ENCODE results near the gene ZCCHC14. TPM values are rescaled to one million over a fixed set of nuclear protein-coding genes. Genes with fewer than 3 reads are reported as not detected.

ZCCHC14 gene
- total and polyA plus RNA-seq, 2 of the 13 experiments (the other 11 are each of a cell fraction or from before 2014, with no cell fraction given): 12.4 to 12.5 TPM

- TF ChIP-seq TERF1 (CRISPR knock-in tag; IDR thresholded peaks at IDR 0.05): no peak
- no peak for TF ChIP-seq CENPT (CRISPR knock-in tag; IDR thresholded peaks at IDR 0.05; ENCODE audit: low read depth)
- TF ChIP-seq MIER3 (CRISPR knock-in tag; IDR thresholded peaks at IDR 0.05; ENCODE audit: borderline replicate concordance): no peak; the same call in 1 of the 2 replicates
- no peak for TF ChIP-seq RBAK (CRISPR knock-in tag; IDR thresholded peaks at IDR 0.05)
- 0 out of 2 replicates have a peak, but pooled peaks have one; percentile 20 for TF ChIP-seq ZNF335 (CRISPR knock-in tag; IDR thresholded peaks at IDR 0.05)
- no peak for TF ChIP-seq TSC22D2 (CRISPR knock-in tag; IDR thresholded peaks at IDR 0.05; ENCODE audit: borderline replicate concordance)
- peak; percentile 84 for TF ChIP-seq ZBTB7B (CRISPR knock-in tag; IDR thresholded peaks at IDR 0.05)
- TF ChIP-seq HNF1A (IDR thresholded peaks at IDR 0.05; ENCODE audit: low read depth): no peak
- peak; percentile 9; the same call in 1 of the 2 replicates for TF ChIP-seq HNF1A (CRISPR knock-in tag; IDR thresholded peaks at IDR 0.05; ENCODE audit: borderline replicate concordance)
- TF ChIP-seq ZNF841 (CRISPR knock-in tag; IDR thresholded peaks at IDR 0.05; ENCODE audit: borderline replicate concordance): no peak; the same call in 1 of the 2 replicates
- TF ChIP-seq RXRA (CRISPR knock-in tag; IDR thresholded peaks at IDR 0.05): peak; percentile 69
- peak; percentile 99 for TF ChIP-seq UBTF (CRISPR knock-in tag; IDR thresholded peaks at IDR 0.05)
- peak; percentile 24; the same call in 1 of the 2 replicates for TF ChIP-seq NKX3-1 (CRISPR knock-in tag; IDR thresholded peaks at IDR 0.05)
- no peak; the same call in 1 of the 2 replicates for TF ChIP-seq AHR (CRISPR knock-in tag; IDR thresholded peaks at IDR 0.05)
- no peak for TF ChIP-seq ZBTB21 (CRISPR knock-in tag; IDR thresholded peaks at IDR 0.05)
- no peak for TF ChIP-seq ZNF484 (CRISPR knock-in tag; IDR thresholded peaks at IDR 0.05; ENCODE audit: borderline replicate concordance, low read depth)
- TF ChIP-seq SNAPC2 (CRISPR knock-in tag; IDR thresholded peaks at IDR 0.05): 0 out of 2 replicates have a peak, but pooled peaks have one; percentile 12
- TF ChIP-seq KDM4B (CRISPR knock-in tag; IDR thresholded peaks at IDR 0.05): 0 out of 2 replicates have a peak, but pooled peaks have one; percentile 7
- TF ChIP-seq GZF1 (CRISPR knock-in tag; IDR thresholded peaks at IDR 0.05): peak; percentile 93
- TF ChIP-seq ETV6 (CRISPR knock-in tag; conservative IDR thresholded peaks at IDR 0.05): peak; percentile 31
- peak; percentile 91; the same call in 1 of the 2 replicates for TF ChIP-seq ZNF547 (CRISPR knock-in tag; IDR thresholded peaks at IDR 0.05)
- 0 out of 2 replicates have a peak, but pooled peaks have one; percentile 51 for TF ChIP-seq KLF6 (CRISPR knock-in tag; IDR thresholded peaks at IDR 0.05)
- TF ChIP-seq ZNF703 (CRISPR knock-in tag; IDR thresholded peaks at IDR 0.05; ENCODE audit: borderline replicate concordance): peak; percentile 90; the same call in 1 of the 2 replicates
- no peak for TF ChIP-seq ZNF296 (CRISPR knock-in tag; conservative IDR thresholded peaks at IDR 0.05)
Measured at GRCh38 chr16:87384162-87384874, 108.5 kb downstream of the ZCCHC14 start (continued).

Measured in HepG2 (cell line).